ENCODE measurements around the gene TMEM47.

The TMEM47 gene

DNA sequence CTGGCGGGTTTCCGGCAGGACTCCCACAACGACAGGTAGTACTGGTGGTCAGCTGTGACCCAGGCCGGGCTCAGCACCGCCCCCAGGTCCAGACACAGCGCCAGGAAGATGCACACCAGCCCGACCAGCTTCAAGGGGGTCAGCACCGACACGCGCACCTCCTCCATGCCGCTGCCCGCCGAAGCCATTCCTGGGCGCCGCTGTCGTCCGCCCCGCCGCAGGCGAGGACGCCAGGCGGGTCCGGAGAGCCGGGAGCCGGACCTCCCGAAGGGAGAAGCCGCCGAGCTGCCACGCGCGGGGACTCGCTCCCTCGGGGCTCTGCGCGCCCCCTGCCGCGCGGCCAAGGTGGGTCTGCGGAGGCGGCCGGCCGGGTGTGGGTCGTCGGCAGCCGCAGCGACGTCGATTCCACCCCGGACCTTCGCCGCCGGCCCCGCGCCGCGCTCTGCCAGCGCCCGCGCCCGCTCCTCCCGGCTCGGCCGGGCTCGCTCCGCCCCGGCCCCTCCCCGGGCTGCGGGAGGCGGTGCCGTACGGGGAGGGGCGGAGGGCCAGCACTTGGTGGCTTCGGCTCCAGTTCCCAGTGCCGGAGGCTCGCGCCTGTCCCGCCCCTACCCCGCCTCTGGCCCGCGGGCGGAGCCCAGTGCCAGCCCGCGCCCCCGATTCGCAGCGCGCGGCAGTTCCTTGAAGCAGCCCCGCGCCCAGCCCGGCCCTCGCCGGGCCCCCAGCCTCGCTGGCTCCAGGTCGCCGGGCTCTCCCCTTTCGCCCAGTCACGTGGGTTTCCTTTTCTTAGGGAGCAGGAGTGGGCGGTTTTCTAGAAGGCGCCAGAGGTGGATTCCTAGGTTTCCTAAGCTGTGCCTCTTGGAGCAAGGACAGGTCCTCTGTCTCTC lies at the start of gene TMEM47:
TMEM47 (minus strand) TSS at position 444 of the 884 bp plus-strand sequence; CDS start at position 188, 256 bp downstream.
- no peak for DNase-seq

DNA sequence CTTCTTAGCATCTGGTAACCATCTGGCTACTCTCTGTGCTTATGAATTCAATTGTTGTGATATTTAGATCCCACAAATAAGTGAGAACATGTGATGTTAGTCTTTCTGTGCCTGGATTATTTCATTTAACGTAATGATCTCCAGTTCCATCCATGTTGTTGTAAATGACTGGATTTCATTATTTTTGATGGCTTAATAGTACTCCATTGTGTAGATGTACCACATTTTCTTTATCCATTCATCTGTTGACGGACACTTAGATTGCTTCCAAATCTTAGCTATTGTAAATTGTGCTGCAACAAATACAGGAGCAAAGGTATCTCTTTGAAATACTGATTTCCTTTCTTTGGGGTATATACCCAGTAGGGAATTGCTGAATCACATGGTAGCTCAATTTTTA lies 30.0 kb upstream of the TMEM47 start:
- DNase-seq, result no peak

DNA sequence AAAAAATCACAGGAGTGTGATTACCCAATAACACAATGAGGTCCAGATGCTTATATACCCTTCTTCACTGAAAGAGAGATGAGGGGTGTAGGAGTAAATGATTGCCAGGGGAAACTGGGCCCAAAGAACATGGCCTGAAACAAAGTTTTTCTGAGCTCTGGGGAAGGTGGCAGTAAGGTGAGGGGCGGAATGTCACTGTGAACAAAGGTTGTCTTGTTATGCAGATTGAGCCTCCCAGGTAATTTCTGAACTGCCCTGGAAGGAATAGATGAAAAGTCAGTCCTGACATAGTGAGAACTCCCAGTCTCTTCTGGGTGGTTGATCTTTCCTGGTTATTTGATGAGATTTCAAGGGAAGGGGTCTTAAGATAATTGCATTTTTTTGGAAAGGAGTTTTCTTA lies 2.5 kb upstream of the TMEM47 start:
- DNase-seq, result no peak

DNA sequence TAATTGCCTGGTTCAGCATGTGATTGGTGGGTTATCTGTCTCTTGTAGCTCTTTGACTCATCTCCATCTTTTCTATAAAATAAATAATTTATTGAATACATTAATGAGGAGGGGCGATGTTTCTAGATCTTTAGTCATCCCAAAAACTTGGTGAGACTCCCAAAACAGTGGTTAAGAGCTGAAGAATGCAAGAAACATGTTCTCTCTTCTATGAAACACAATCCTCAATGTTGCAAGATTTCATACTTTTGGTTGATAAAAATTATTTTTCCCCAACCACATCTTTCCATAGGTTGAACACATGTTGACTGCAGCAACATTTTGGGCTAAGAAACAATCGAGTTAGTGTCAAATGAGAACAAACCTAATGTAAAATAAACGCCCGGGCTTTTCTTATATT lies 1.2 kb upstream of the TMEM47 start:
- DNase-seq, result no peak

DNA sequence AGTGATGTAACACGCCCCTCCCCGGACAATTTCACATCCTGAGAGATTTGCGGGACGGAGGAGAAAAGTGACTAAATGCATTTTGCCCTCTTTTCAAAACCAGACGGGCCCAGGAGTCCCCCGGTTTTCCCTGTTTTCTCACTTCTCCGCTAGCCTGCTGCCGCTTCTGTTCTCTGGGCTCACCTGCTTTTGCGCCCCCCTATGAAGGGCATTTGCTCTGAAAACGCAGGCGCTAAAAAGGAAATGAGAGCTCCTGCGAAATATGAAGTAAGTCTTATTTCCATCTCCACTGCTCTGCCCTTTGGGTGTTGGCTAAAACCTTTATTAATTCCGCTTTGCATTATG lies 613 bp upstream of the TMEM47 start:
- no peak for DNase-seq

DNA sequence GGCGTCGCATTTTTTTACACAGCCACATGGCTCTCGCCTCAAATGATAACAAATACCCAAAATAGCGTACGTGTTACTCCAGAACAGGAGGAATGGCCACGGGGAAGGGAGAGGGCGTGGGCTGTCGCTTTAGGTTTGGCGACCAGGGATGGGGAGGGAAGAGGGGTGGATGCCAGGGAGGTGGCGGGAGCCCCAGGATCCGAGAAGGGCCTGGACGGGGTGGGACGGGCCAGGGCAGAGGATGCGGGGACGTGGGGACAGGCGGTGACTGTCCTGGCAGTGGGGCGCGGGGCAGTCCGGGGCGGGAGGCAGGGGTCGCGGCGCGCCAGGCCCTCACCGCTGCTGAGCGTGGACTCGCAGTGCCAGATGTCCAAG lies 631 bp downstream of the TMEM47 start:
- no peak for DNase-seq

DNA sequence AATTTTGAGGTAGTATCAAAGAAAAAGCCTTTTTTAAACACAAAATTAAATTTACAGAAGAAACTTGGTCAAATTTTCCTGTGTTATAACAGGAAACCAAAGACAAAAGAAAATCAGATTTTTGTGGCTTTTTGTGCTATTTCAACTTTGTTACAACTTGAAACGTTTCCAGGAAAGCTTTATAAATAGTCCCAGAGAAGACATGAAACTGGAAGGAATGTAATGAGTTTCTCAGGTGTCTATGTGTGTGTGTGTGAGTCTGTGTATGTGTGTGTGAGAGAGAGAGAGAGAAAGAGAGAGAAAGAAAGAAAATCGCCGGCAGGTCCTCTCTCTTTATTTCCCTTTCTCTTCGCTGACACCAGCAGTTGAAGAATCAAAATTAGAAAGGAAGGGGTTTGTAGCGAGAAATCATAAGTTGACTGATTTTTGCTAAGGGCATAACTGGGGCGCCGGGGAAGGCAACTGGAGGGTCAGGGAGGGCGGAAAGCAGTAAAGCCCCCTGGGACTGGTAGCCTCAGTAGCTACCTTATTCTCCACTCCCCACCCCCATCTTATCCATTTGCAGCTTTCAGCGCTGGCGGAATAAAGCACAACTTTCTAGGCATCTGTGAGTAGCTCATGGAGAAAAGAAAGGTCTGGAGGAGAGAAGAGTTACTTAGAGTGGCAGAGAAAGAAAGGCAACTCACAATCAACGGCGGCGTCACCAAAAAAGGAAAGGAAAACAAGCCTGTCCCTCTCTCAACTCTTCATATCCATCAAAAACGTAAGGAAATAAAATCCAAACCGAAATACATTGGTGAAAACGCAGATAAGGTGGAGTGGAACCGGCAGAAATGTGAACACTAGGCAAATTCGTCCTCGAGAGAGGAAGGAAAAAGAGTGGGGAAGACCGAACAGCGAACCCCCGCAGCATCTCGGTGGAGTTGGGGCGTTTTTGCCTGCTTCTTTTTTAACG lies 1.3 kb downstream of the TMEM47 start:
- DNase-seq, result no peak

DNA sequence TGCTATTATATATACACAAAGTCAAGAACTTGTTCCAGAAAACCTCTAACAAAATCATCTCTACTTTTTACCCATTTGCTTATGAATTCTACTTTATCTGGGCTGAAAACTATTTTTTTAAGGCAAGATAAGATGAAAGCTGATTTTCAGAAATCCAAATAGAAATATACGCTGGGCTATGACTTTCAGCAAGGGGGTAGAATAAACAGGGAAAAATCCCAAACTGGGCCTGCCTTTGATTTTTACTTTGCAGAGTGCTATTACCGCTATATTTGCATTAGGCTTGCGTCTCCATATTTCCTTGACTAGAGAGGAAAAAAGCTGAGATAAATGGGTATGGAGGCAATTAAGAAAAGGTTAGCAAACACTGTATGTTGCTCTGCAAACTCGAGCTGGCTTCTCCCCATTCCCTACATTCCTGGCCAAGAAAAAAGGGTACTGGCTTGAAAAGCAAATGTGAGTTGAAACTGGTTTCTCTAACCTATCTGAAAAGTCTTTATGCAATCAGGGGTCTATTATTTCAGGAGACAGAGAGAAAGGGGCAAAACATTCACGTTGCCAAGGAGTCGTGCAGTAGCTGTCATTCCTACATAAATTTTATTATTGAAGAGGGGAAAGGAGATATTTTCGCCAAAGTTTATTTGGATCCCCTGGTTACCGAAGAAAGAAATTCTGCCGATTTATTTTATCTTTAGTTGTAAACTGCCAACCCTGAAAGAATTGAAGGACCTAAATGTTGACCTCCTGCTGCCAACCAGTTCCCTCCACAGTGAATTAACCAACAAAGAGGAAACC lies 2.2 kb downstream of the TMEM47 start:
- DNase-seq, result no peak

DNA sequence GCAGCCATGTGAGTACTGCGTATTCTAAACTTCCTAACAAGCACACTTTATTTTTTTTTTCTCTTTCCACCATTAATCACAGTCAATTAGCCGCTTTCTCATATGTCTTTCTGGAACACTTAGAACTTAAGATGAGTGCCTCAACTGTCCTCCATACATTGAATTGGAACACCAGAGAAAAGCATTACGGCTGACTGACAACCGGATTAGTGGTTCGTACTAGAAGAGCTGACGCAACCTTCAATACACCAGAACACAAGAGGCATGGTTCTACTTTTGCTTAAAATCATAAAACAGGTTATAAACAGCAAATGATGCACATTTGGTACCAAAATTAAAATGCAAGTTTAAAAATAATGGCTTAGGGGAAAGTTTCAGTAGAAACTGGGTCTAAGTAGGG lies 3.3 kb downstream of the TMEM47 start:
- no peak for DNase-seq

DNA sequence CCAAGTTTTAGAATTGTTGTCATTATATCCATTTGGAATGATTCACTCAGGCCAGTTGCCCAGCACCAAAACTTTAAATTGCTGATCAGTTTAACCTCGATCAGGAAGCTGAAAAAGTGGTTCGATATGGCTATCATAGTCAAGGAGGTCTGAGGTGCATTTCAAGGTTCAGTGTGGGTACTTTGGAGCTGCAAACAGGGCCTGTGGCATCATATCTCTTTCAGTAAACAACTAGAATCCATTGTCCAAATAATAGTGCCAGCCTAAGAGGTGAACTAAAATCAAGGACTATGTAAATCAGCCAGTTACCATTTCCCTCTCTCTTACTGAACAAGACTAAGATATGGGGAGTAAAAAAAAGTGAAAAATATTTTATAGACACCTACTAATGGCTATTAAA lies 14.2 kb downstream of the TMEM47 start:
- DNase-seq, result no peak

DNA sequence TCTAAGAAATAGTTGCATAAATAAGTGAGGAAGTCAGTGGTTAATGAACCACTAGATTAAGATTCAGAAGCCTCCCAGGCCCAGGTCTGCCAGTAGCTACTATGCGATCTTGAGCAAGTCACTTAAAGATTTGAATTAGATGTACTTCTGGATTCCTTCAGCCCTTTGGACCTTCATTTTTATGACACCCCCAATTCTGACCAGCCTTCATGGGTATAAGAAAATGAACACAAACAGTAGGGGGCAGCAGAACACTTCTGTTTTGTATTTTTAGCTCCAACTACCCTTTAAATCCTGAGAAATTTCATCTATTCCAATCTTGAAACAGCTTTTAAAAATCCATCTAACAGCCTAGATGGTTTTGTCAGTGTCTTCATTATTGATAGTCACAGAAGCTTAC lies 19.0 kb downstream of the TMEM47 start:
- DNase-seq, result no peak

DNA sequence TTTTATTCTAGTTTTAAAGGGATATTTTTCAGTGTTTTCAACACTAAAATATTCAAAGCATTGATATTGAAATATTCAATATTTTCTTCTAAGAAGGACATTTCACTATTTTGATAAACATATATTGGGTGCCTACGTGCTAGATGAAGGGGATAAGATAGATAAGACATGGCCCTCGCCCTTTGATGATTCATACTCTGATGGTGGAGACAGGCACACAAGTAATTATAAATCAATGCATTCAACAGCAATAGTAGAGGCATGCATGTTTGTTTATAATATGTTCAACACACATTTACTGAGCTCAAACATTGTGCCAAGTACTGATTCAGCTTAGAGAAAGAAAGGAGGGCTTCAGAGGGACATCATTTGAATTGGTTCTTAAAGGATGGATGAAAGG lies 22.7 kb downstream of the TMEM47 start:
- no peak for DNase-seq

DNA sequence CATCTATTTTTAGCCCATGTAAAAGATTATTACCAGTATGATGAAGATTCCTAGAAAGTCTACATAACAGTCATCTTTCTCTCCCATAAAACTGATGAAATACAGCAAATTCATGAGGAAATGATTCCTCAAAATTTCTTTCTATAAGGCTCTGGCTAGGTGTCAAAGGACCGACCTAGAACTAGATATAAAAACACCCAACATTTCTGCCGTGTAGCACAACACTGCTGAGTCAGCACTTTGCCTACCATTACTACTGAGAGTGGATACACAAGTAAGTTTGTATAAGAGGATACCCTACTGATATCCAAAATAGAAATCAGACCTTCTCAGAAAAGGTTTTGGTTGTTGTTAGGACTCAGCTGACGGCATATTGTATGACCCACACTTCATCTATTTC lies 24.7 kb downstream of the TMEM47 start:
- no peak for DNase-seq

DNA sequence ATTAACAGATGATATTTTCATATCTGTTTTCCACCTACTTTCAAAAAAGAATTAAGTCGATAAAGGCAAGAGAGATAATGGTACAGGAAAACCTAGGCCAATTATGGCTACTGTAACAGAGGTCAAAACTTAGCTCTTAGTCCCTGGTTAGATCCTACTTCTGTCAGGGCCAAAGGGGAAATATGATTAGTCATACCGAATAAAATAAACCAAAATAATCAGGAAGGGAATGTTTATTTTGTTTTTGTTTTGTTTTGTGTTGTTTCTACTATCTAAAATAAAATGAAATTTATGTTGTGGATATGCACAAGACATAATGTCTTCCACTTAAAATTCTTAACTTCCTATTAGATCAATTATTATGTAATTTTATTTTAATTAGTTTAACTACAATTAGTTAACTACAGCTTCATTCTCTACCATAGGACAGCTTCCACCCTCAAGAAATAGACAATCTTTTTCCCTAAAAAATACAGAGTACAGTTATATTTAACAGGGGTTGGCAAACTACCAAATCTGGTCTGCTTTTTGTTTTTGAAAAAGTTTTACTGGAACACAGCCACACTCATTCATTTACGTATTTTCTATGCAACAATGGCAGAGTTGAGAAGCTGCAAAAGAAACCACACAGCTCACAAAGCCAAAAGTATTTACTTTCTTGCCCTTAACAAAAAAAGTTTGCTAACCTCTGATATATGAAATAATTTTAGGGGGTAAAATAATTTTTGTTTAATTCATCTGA lies 25.4 kb downstream of the TMEM47 start:
- no peak for DNase-seq

DNA sequence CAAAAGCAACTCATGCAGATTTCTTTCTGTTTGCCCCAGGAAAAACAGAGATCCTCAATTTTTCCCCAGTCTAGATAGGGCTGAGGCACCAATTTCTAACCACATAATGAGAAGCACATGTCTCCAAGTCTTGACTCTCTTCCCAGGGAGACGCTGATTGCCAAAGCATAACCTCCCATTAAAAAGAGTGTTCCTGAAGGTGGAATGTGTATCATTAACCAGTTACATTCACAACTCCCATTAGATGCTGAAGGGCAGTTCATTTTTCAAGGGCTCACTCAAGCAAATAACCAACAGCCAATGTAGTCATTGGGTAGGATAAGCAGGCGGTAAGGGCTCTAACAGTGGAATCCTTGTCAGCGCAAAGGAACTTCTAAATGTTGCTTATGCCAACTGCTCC lies 27.5 kb downstream of the TMEM47 start:
- no peak for DNase-seq

DNA sequence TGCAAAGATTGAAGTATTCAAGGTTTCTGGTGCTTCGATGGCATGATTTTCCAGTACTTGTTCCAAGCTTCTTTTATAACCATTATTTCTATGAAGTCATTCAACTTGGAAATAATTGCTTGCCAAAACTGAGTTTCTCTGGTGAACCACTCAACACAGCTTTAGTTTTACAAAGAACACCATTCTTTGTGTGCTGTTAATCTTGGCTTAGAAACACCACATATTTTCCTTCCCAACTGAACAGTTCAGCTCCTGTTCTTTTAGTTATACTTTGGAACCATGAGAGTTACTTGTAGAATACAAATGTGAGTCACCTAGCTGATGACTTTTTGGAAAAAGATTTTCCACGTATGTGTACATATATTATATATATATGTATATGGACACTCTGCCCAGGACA lies 32.7 kb downstream of the TMEM47 start:
- DNase-seq, result no peak

DNA sequence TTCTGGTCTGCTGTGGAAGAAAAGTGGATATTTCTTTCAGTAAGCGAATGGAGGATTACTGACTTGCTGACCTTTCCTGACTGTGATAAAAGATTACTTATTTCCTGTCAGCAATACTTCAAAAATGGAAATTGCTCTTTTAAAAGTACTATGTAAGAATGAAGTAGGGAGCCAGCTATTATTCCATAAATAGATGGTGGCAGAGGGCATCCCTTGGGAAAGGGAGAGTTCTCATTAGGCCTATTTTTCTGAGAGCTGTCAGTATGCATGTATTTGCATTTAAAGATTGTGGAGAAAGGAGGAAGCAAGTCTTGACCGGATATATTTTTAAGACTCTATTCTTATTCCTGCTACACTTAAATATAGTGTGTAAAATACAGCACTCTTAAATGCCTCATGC lies 37.2 kb downstream of the TMEM47 start:
- no peak for DNase-seq

DNA sequence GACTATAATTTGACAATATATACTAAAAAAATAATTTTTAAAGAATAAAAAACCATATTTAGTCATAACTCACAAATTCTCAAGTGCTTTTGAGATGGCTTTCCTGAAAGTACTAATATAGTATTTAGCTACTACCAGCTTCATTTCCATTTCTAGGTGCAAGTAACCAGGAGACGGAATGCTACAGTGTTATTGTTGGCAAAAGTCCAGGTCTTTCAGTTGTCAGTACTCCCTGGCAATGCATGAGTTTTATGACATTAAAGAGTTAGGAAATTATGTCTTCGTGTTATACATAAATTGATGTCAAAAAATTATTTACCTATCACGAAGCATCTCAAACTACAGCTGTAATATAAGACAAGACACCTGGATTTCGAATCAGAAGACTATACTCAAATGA lies 45.0 kb downstream of the TMEM47 start:
- no peak for DNase-seq

DNA sequence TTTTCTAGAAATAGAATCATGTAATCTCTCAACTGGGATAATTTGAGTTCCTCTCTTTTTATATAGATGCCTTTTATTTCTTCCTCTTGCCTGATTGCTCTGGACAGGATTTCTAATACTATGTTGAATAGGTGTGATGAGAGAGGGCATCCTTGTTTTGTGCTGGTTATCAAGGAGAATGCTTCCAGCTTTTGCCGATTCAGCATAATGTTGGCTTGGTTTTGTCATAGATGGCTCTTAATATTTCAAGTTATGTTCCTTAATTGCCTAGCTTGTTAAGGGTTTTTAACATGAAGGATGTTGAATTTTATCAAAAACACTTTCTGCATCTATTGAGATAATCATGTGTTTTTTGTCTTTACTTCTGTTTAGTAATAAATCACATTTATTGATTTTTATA lies 58.7 kb downstream of the TMEM47 start:
- no peak for DNase-seq

DNA sequence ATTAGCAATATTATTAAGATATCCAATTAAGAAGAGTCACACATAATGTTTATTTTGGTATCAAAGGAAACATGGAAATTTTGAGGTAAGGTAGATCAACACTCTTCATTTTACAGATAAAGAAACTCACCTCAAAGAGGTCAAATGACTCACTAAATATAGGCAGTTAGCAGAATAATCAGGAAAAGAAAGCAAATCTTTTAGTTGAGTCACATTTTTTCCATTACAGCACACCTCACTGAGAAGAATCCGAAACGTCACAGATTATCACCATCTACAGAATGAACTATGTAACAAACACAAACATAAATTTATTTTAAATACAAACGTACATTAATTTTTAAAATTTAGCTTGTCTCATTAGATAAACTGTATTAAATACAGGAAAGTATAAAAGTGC lies 70.1 kb downstream of the TMEM47 start:
- DNase-seq, result no peak

DNA sequence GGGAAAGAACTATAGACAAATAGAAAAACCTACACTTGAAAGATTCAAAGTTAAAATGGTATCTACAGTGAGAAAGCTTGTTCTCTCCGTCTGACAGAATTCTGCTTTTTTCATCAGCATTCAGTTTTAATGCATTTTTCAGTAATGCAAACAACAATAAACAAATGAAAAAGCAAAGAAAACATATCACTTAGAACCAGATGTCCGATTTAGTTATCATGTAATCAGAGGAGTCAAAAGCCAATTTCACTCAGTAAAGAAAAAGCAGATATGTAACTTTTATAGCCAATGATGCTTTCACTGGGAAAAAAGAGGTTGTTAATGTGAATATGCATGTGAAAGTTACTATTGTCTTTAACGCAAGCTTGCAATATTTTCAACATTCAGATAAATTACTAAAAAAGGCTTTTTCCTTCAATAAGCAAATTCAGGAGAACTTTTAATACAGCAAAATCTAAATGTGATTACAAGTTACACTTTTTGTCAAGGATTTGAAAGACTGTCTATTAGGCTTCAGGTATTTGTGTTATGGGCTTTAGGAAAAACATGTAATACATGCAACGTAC lies 70.7 kb downstream of the TMEM47 start:
- DNase-seq, result no peak

DNA sequence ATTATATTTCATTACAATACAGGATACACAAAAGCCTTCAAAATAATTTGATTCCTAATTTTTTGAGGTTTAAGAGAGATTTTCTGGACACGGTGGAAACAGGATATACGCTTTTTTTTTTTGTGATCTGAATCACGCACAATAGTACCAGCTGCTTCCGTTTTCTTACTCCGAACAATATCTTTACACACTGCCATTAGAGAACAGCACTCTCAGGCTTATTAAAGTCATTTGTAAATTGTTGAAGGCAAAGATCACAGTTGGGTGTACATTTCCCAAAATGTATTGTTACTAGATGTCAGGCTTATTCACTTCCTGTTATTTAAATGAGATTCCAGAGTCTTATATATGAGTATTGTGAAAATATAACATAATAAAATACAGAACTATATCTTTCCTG lies 71.5 kb downstream of the TMEM47 start:
- DNase-seq, result no peak
